ENCODE data around the gene ATG4B.

Gene ATG4B

GRCh38 chr2:241690202-241690717 lies 52.8 kb downstream of the ATG4B start:
- no peak for DNase-seq (ENCODE audit: low read depth in 2 of 2)

- DNase-seq (ENCODE audit: low read depth in 2 of 2) = no peak
Observed at GRCh38 chr2:241692448-241692847, 55.0 kb downstream of the ATG4B start.

GRCh38 chr2:241695651-241696050 lies 58.2 kb downstream of the ATG4B start:
- DNase-seq (ENCODE audit: low read depth in 2 of 2) = no peak

GRCh38 chr2:241701149-241701398 lies 63.6 kb downstream of the ATG4B start:
- no peak for DNase-seq (ENCODE audit: low read depth in 2 of 2)

- DNase-seq (ENCODE audit: low read depth in 2 of 2) = peak; percentile 88 to 91
Observed at GRCh38 chr2:241701399-241702154, 64.1 kb downstream of the ATG4B start, which contains the start of gene ING5. Gene ING5, plus strand, starts transcription at chr2:241702039. Its CDS starts 27 bp downstream, at chr2:241702066.

- DNase-seq (ENCODE audit: low read depth in 2 of 2) = peak; percentile 85 to 88
Observed at GRCh38 chr2:241702155-241703031, 64.9 kb downstream of the ATG4B start.

GRCh38 chr2:241703032-241703604 lies 65.6 kb downstream of the ATG4B start:
- DNase-seq (ENCODE audit: low read depth in 2 of 2) = no peak

GRCh38 chr2:241706537-241706936 lies 69.0 kb downstream of the ATG4B start:
- DNase-seq (ENCODE audit: low read depth in 2 of 2) = no peak

- no peak for DNase-seq (ENCODE audit: low read depth in 2 of 2)
Observed at GRCh38 chr2:241708879-241709278, 71.4 kb downstream of the ATG4B start.

GRCh38 chr2:241719093-241719492 lies 81.6 kb downstream of the ATG4B start:
- DNase-seq (ENCODE audit: low read depth in 2 of 2) = no peak

GRCh38 chr2:241720099-241720498 lies 82.6 kb downstream of the ATG4B start:
- no peak for DNase-seq (ENCODE audit: low read depth in 2 of 2)

GRCh38 chr2:241720560-241720959 lies 83.1 kb downstream of the ATG4B start:
- DNase-seq (ENCODE audit: low read depth in 2 of 2) = no peak

GRCh38 chr2:241721852-241722251 lies 84.4 kb downstream of the ATG4B start:
- DNase-seq (ENCODE audit: low read depth in 2 of 2) = no peak

- no peak for DNase-seq (ENCODE audit: low read depth in 2 of 2)
Observed at GRCh38 chr2:241722896-241723454, 85.5 kb downstream of the ATG4B start.
